ENCODE data around the gene ZNF655. TPM values are rescaled to one million over a fixed set of nuclear protein-coding genes. Genes with fewer than 3 reads are reported as not detected.

Gene ZNF655
- total and polyA plus RNA-seq, 2 of the 8 experiments (the other 6 are each of a cell fraction or from before 2014, with no cell fraction given), result 27.1 to 37.8 TPM

DNA sequence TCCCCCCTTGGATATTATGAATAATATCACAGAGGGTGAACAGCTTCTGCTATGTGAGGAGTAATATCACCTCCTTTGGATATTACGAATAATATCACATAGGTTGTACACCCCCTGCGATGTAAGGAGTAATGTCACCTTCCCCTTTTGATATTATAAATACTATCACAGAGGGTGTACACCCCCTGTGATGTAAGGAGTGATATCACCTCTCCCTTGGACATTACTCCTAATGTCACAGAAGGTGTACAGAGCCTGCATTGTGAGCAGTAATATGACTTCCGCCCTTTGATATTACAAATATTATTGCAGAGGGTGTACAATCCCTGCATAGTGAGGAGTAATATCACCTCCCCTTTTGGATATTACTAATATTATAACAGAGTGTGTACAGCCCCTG lies 30.4 kb downstream of the ZNF655 start (continued):
- TF ChIP-seq, protein P1, sequence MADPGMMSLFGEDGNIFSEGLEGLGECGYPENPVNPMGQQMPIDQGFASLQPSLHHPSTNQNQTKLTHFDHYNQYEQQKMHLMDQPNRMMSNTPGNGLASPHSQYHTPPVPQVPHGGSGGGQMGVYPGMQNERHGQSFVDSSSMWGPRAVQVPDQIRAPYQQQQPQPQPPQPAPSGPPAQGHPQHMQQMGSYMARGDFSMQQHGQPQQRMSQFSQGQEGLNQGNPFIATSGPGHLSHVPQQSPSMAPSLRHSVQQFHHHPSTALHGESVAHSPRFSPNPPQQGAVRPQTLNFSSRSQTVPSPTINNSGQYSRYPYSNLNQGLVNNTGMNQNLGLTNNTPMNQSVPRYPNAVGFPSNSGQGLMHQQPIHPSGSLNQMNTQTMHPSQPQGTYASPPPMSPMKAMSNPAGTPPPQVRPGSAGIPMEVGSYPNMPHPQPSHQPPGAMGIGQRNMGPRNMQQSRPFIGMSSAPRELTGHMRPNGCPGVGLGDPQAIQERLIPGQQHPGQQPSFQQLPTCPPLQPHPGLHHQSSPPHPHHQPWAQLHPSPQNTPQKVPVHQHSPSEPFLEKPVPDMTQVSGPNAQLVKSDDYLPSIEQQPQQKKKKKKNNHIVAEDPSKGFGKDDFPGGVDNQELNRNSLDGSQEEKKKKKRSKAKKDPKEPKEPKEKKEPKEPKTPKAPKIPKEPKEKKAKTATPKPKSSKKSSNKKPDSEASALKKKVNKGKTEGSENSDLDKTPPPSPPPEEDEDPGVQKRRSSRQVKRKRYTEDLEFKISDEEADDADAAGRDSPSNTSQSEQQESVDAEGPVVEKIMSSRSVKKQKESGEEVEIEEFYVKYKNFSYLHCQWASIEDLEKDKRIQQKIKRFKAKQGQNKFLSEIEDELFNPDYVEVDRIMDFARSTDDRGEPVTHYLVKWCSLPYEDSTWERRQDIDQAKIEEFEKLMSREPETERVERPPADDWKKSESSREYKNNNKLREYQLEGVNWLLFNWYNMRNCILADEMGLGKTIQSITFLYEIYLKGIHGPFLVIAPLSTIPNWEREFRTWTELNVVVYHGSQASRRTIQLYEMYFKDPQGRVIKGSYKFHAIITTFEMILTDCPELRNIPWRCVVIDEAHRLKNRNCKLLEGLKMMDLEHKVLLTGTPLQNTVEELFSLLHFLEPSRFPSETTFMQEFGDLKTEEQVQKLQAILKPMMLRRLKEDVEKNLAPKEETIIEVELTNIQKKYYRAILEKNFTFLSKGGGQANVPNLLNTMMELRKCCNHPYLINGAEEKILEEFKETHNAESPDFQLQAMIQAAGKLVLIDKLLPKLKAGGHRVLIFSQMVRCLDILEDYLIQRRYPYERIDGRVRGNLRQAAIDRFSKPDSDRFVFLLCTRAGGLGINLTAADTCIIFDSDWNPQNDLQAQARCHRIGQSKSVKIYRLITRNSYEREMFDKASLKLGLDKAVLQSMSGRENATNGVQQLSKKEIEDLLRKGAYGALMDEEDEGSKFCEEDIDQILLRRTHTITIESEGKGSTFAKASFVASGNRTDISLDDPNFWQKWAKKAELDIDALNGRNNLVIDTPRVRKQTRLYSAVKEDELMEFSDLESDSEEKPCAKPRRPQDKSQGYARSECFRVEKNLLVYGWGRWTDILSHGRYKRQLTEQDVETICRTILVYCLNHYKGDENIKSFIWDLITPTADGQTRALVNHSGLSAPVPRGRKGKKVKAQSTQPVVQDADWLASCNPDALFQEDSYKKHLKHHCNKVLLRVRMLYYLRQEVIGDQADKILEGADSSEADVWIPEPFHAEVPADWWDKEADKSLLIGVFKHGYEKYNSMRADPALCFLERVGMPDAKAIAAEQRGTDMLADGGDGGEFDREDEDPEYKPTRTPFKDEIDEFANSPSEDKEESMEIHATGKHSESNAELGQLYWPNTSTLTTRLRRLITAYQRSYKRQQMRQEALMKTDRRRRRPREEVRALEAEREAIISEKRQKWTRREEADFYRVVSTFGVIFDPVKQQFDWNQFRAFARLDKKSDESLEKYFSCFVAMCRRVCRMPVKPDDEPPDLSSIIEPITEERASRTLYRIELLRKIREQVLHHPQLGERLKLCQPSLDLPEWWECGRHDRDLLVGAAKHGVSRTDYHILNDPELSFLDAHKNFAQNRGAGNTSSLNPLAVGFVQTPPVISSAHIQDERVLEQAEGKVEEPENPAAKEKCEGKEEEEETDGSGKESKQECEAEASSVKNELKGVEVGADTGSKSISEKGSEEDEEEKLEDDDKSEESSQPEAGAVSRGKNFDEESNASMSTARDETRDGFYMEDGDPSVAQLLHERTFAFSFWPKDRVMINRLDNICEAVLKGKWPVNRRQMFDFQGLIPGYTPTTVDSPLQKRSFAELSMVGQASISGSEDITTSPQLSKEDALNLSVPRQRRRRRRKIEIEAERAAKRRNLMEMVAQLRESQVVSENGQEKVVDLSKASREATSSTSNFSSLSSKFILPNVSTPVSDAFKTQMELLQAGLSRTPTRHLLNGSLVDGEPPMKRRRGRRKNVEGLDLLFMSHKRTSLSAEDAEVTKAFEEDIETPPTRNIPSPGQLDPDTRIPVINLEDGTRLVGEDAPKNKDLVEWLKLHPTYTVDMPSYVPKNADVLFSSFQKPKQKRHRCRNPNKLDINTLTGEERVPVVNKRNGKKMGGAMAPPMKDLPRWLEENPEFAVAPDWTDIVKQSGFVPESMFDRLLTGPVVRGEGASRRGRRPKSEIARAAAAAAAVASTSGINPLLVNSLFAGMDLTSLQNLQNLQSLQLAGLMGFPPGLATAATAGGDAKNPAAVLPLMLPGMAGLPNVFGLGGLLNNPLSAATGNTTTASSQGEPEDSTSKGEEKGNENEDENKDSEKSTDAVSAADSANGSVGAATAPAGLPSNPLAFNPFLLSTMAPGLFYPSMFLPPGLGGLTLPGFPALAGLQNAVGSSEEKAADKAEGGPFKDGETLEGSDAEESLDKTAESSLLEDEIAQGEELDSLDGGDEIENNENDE (IDR thresholded peaks at IDR 0.05; ENCODE audit: insufficient replicate concordance, low read length), result no peak
- TF ChIP-seq CHD2 (IDR thresholded peaks at IDR 0.05; ENCODE audit: low read length), result no peak
- no peak for TF ChIP-seq GABPA (IDR thresholded peaks at IDR 0.05; ENCODE audit: borderline replicate concordance, insufficient read depth, low read length)
- TF ChIP-seq TBP (IDR thresholded peaks at IDR 0.05; ENCODE audit: low read depth, low read length), result no peak
- TF ChIP-seq RAD21 (IDR thresholded peaks at IDR 0.05 in 1 of 2, conservative IDR thresholded peaks at IDR 0.05 in 1 of 2; ENCODE audit: low read depth in 2 of 2, low read length in 2 of 2), result no peak
- TF ChIP-seq JUN (IDR thresholded peaks at IDR 0.05; ENCODE audit: low read depth, low read length), result no peak
- TF ChIP-seq, protein P2, sequence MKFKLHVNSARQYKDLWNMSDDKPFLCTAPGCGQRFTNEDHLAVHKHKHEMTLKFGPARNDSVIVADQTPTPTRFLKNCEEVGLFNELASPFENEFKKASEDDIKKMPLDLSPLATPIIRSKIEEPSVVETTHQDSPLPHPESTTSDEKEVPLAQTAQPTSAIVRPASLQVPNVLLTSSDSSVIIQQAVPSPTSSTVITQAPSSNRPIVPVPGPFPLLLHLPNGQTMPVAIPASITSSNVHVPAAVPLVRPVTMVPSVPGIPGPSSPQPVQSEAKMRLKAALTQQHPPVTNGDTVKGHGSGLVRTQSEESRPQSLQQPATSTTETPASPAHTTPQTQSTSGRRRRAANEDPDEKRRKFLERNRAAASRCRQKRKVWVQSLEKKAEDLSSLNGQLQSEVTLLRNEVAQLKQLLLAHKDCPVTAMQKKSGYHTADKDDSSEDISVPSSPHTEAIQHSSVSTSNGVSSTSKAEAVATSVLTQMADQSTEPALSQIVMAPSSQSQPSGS (IDR thresholded peaks at IDR 0.05; ENCODE audit: low read length), result no peak
- no peak for TF ChIP-seq RBBP5 (IDR thresholded peaks at IDR 0.05; ENCODE audit: borderline replicate concordance, low read depth, low read length)
- no peak for TF ChIP-seq EP300 (IDR thresholded peaks at IDR 0.05; ENCODE audit: borderline replicate concordance in 1 of 2, low read depth in 2 of 2, low read length in 2 of 2)

Data from H1 (cell line).